GM21526 (cell line): ENCODE data around the gene EEF1AKMT3.
A peak's percentile ranks its signal among the peaks of the same experiment; 100 is the strongest.

Source experiments
- ATAC-seq: cut with Tn5 transposase; IDR thresholded peaks from one replicate; pipeline ENCODE4 v1.9.1; 2021; ENCODE audit warnings: moderate library complexity; ENCODE audit not compliant: unreplicated experiment, low FRiP score

EEF1AKMT3 gene

GRCh38 chr12:57781801-57782200, 9.4 kb downstream of the EEF1AKMT3 start:
- no peak for ATAC-seq

GRCh38 chr12:57782243-57782607, 9.8 kb downstream of the EEF1AKMT3 start:
- ATAC-seq = no peak

- peak; percentile 75 for ATAC-seq
These were observed 10.4 kb downstream of the EEF1AKMT3 start, which contains the start of gene TSFM for GRCh38 chr12:57782608-57783465. Gene TSFM, plus strand, starts transcription at chr12:57782787. Its CDS starts 15 bp downstream, at chr12:57782802.

- ATAC-seq = no peak
These were observed 11.0 kb downstream of the EEF1AKMT3 start for GRCh38 chr12:57783466-57783801.

GRCh38 chr12:57783861-57784260, 11.4 kb downstream of the EEF1AKMT3 start:
- ATAC-seq = no peak

GRCh38 chr12:57793920-57794319, 21.5 kb downstream of the EEF1AKMT3 start:
- no peak for ATAC-seq

GRCh38 chr12:57795354-57795753, 22.9 kb downstream of the EEF1AKMT3 start:
- ATAC-seq = no peak

GRCh38 chr12:57796996-57797395, 24.6 kb downstream of the EEF1AKMT3 start:
- ATAC-seq = no peak

- no peak for ATAC-seq
These were observed 25.5 kb downstream of the EEF1AKMT3 start for GRCh38 chr12:57797933-57798332.

- no peak for ATAC-seq
These were observed 28.6 kb downstream of the EEF1AKMT3 start for GRCh38 chr12:57800965-57801364.

GRCh38 chr12:57802607-57803006, 30.2 kb downstream of the EEF1AKMT3 start:
- ATAC-seq = no peak

GRCh38 chr12:57803319-57803893, 31.0 kb downstream of the EEF1AKMT3 start:
- no peak for ATAC-seq

GRCh38 chr12:57806677-57807076, 34.3 kb downstream of the EEF1AKMT3 start:
- ATAC-seq = no peak

- ATAC-seq = no peak
These were observed 34.9 kb downstream of the EEF1AKMT3 start for GRCh38 chr12:57807285-57807684.

GRCh38 chr12:57808351-57808750, 35.9 kb downstream of the EEF1AKMT3 start:
- ATAC-seq = no peak

- no peak for ATAC-seq
These were observed 37.0 kb downstream of the EEF1AKMT3 start for GRCh38 chr12:57809425-57809824.

GRCh38 chr12:57810450-57810849, 38.0 kb downstream of the EEF1AKMT3 start:
- no peak for ATAC-seq

- no peak for ATAC-seq
These were observed 38.8 kb downstream of the EEF1AKMT3 start for GRCh38 chr12:57811028-57811755.

- ATAC-seq = no peak
These were observed 40.9 kb downstream of the EEF1AKMT3 start for GRCh38 chr12:57813111-57813970.

- ATAC-seq = no peak
These were observed 41.8 kb downstream of the EEF1AKMT3 start for GRCh38 chr12:57813971-57814772.
